SK-MEL-5 (cell line): ENCODE measurements around the gene PELO. TPM values are rescaled to one million over a fixed set of nuclear protein-coding genes. Genes with fewer than 3 reads are reported as not detected.

Experiments
- DNase-seq: peaks from one replicate; pipeline ENCODE4 v3.0.0-alpha.2; 2016; ENCODE audit warnings: low read depth, low spot score
- in situ Hi-C: cut with HindIII; loops from 2 replicates; pipeline ENCODE4 v1.10.0; 2016; ENCODE audit warnings: low sequenced_read_pairs, high pct_unique_total_duplicates, low pct_unique_long_range_greater_than_20kb
- total RNA-seq: library from RNA; depleted of rRNA; stranded (reverse); fragments of >200 nt; shearing (Covaris generic); gene quantifications from 2 replicates; pipeline ENCODE4 v1.2.3, GENCODE V29; 2014

The PELO gene
- total RNA-seq, 1 experiment from 2014 or later, result 22.8 TPM

DNA sequence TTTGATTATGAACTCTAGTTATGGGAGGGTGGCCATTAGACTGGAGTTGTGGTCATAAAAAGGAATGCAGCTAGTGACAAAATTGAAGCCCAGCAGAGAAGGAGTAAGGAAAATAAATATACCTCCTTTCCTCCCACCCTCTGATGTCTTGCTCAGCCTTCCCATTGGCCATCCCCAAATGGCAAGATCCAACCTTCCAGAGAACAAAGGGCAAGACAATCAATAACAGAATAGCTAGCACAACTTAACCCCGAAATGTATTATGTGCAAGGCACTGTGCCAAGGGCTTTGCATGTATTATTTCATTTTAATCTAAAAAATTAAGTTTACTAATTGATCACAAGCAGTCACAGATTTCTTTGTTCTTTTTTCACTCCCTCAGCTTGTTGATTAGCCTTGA lies 3.6 kb downstream of the PELO start:
- in situ Hi-C loops, result no loop called here
- no peak for DNase-seq

DNA sequence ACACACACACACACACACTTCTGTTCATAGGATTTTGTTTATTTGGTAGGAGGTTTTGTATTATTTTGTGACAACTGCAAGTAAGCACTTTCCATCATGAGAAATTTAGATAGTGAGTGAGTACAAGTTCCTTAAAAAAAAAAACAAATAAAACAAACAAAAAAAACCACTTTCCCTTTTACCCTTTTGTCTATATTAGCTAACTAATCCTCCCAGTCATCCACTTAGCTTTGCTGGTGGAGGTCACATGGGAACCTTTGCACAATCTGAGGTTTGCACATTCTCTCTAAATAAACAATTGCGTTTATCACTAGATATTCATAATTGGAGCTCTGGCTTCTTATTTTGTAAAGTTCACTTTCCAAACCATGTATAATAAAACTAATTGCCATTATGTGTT lies 6.8 kb downstream of the PELO start:
- DNase-seq, result no peak
- in situ Hi-C loops, result no loop called here

DNA sequence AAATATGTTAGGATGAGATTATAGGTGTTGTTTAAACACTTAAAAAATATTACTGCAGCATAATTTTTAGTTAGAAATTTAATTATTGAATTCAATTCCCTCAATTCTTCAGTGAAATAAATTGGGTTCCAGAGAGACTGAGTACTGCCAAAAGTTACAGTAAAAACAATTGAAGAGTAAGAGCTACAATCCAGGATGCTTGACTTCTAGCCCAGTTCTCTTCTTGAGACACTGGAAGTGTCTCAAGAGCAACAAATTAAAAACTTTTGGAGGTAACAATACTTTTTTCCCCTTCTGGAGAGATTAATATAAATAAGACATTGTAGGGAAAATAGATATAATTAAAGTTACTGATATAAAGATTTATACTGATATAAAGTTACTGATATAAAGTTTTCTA lies 8.3 kb downstream of the PELO start:
- DNase-seq, result no peak
- in situ Hi-C loops, result no loop called here

DNA sequence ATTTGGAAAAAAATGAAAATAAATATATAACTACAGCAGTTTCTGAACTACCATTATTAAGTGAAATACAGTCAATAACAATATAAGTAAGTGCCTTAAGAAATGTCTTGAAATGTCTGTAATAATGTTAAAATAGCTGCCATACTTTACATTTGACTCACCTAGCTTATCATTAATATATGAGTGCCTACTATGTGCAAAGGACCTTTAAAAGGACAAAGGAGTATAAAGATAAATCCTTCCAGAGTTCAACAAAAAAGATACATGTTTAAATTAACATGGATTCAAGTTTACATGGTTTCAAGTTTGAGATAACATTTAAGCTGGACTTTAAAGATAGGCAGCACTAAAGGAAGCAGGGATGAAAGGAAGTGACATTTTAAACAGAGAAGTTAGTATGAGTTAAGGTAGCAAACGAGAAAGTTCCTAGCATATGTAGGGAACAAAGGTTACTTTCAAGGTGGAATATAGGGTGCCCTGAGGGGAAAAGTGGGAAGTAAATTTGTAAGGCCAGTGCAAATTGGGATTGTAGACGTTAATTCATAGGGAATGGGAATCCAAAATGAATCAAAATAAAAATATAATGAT lies 8.9 kb downstream of the PELO start:
- in situ Hi-C loops, result no loop called here
- DNase-seq, result no peak

DNA sequence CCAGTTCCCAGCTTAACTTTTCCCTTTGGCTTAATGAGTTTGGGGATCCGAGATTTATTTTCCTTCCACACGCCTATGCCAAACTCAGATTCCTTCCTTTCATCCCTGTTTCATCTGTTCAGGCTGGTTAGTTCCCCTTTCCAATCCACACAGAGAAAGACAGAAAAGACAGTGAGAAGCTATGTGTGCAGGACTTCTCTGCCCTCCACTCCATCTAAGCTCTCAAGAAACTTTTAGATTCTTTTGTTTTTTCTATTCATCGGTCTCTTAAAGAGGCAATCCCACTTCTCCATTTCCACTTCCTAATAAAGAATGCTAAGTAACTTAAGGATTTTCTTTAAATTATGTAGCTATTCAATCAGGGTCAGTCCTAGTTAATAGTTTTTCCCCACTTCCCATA lies 11.2 kb downstream of the PELO start:
- DNase-seq, result no peak
- in situ Hi-C loops, result no loop called here

DNA sequence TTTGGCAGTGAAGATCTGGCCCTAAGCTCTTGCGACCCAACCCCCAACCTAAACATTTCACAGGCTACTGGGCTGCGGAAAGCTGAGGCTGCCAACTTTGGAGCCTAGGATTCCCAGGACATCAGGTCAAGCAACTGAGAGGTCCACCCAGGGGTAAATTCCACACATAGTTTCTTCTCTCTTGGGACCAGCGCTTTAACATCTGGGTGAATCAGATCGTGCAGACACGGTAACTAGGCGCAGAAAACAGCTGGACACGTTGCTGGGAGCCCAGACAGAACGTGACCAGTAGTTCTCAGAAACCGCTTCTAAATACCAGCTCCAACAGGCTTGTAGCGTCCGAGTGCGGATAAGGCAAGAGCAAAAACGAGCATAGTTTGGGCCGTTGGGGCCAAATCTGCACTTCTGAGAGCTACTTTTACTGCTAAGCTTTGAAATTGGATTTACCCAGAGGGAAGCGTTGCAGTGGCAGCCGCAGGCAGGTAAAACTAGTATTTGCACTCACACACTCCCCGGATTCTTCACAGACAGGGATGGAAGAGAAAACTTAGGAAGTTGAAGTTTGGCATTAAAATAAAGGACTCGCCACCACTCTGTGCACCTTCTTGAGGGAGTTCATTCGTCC lies 11.8 kb downstream of the PELO start:
- DNase-seq, result peak; percentile 47
- in situ Hi-C loops, result no loop called here

DNA sequence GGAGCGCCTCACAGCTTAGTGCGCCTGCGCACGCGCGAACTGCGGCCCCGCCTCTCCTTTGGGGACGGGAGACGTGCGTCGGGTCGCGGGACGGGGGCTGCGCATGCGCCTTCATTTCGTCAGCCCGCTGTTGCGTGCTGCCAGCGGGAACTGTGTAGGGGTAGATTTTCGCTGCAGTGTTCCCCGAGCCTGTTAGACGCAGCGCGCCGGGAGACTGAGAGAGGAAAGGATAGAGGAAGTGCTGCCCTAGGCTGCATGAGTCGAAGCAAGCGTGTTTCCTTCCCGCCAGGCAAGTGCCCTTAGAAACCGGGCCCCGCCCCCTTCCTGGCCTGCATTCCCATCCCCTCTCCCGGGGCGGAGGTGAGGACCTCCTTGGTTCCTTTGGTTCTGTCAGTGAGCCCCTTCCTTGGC lies 12.3 kb downstream of the PELO start:
- DNase-seq, result peak; percentile 93
- in situ Hi-C loops, result no loop called here

DNA sequence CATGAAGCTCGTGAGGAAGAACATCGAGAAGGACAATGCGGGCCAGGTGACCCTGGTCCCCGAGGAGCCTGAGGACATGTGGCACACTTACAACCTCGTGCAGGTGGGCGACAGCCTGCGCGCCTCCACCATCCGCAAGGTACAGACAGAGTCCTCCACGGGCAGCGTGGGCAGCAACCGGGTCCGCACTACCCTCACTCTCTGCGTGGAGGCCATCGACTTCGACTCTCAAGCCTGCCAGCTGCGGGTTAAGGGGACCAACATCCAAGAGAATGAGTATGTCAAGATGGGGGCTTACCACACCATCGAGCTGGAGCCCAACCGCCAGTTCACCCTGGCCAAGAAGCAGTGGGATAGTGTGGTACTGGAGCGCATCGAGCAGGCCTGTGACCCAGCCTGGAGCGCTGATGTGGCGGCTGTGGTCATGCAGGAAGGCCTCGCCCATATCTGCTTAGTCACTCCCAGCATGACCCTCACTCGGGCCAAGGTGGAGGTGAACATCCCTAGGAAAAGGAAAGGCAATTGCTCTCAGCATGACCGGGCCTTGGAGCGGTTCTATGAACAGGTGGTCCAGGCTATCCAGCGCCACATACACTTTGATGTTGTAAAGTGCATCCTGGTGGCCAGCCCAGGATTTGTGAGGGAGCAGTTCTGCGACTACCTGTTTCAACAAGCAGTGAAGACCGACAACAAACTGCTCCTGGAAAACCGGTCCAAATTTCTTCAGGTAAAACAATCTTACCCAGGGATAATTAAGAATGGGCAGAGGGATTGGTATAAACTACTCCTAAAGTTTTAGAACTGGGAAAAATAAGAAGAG lies 12.9 kb downstream of the PELO start:
- in situ Hi-C loops, result no loop called here
- DNase-seq, result peak; percentile 41

DNA sequence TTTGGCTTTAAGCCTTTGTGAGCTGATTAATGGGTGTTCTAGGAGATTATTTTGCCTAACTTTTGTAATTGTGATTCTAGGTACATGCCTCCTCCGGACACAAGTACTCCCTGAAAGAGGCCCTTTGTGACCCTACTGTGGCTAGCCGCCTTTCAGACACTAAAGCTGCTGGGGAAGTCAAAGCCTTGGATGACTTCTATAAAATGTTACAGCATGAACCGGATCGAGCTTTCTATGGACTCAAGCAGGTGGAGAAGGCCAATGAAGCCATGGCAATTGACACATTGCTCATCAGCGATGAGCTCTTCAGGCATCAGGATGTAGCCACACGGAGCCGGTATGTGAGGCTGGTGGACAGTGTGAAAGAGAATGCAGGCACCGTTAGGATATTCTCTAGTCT lies 13.6 kb downstream of the PELO start:
- in situ Hi-C loops, result no loop called here
- peak; percentile 16 for DNase-seq

DNA sequence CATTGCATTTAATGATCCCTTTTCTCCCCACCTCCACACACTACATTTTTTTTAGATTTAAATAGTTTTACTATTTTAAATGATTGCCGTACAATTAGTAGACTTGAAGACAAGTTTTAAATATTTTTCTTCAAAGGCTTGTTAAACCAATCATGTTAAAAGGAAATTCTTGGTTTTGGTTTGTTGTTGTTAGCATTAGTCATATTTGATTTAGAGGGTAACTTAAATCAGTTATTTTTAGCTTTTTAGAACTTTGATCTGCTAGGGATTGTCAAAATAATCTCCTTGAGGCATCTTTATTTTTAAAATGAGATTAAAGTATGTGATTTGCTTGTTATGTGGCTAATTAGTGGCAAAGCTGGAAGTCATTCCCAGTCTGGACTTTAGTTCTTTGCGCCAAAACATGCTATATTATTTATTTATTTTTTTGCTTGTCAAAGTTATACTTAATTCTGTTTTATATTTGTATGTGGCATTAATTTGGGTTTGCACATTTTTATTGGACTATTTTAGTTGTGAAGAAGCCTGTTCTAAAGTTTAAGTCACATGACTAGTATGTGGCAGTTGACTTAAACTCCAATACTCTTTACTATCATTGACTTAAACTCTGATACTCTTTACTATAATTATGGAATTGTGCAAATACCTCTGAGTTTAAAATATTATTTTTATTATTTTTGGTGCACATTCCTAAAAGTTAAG lies 14.7 kb downstream of the PELO start:
- in situ Hi-C loops, result no loop called here

DNA sequence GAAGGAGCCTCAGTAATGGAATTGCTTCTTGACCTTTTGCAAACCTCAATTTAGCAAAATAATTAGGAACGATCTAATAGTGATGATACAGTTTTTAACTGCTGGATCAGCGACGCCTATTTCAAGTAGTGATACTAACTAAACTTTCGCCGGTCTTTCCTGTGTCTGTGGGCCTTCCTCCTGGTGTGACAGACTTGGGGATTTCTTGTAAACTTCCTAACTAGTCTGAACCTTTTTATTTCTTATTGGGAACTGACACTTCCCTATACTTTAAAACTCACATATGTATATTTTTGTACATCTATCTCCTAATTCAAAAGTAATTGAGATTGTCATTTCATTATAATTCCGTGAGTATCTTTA lies 15.2 kb downstream of the PELO start:
- in situ Hi-C loops, result no loop called here
- DNase-seq, result no peak

More for the DNA sequence above, 14.7 kb downstream of the PELO start:
- no peak for DNase-seq

DNA sequence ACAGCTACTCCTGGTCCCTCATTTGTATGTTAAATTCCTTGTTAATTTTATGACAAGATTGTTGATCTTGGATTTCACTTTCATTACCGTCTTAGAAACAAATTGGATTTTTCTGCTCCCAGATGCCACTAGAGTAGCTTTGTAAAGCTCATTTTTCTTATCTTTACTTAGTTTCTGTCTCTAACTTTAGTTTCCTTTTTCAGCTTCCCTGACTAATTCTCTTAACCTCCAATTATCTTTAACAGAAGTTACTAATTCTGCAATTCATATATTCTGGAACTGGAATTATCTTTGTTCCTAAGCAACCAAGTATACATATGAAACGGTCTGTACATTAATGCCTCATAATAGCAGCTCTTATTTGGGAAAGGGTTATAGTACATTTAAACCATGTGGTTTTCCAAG lies 16.7 kb downstream of the PELO start:
- in situ Hi-C loops, result no loop called here

DNA sequence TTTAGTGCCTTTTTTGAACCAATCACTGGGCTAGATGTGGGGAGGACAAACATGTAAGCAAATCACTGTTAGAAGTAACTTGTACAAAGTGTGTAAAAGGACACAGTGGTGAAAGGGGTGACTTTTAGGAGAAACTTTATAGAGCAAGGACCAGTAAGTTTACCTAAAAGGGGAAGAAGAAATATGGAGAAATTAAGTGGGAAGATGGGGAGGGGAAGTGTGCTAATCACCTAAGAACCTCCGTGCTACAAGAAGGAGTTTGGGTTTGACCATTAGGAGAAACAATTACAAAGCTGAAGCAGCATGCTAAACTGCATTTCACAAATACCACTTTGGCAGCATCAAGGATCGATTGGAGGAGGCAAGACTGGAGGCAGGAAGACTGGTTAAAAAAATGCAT lies 17.3 kb downstream of the PELO start:
- in situ Hi-C loops, result no loop called here
- no peak for DNase-seq

More for the DNA sequence above, 16.7 kb downstream of the PELO start:
- DNase-seq, result no peak

DNA sequence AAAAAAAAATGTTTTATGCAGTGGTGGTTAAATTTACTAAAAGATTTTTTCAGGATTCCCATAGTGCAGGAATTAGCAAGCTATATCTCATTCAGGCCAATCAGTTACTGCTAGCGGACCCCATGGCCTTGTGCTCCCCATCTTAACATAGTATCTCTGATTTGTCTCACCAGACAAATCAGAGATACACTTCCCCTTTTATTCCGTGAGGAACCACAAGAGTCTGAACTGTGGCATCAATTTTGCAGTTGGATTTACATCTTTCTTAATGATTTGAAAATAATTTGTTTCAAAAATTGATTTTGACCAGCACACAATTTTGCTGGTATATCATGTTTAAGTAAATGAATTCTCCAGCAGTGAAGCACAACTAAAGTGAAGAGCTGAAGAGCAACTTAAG lies 17.9 kb downstream of the PELO start:
- DNase-seq, result no peak
- in situ Hi-C loops, result no loop called here

DNA sequence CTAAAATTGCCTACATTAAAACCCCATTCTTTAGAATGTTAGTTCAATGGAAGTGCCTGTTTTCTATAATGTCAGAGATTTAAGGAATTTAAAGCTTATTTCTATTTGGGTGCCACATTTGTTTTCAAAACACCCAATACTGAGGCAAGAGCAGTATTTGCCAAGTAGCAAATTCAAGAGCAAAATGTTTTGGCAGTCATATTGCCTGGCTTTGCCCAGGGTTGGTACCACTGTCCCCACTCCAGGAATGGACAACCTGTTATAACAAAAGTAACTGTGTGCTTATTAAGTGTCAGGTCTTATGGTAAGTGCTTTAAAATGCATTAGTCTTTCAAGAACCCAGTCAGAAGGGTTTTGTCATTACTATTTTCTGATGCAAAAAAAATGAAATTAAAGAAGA lies 19.3 kb downstream of the PELO start:
- in situ Hi-C loops, result no loop called here
- DNase-seq, result no peak

DNA sequence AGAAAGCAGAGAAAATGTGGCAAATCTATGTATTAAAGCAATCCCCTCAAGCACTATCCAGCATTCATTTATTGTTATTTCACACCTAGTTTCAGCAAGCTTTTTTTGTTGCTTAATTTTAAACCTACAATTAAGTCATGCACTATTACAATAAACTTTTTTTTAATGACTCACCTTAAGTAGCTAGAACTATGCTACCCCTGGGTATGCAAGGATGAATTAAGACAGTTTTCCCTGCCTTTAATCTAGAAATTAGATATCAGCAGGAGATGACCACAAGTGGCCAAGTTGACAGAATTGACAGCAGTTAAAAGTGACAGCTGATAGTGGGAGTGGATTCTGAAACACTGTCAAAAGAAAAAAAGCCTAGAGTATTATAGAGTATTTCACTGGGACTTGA lies 20.0 kb downstream of the PELO start:
- in situ Hi-C loops, result no loop called here
- DNase-seq, result no peak

DNA sequence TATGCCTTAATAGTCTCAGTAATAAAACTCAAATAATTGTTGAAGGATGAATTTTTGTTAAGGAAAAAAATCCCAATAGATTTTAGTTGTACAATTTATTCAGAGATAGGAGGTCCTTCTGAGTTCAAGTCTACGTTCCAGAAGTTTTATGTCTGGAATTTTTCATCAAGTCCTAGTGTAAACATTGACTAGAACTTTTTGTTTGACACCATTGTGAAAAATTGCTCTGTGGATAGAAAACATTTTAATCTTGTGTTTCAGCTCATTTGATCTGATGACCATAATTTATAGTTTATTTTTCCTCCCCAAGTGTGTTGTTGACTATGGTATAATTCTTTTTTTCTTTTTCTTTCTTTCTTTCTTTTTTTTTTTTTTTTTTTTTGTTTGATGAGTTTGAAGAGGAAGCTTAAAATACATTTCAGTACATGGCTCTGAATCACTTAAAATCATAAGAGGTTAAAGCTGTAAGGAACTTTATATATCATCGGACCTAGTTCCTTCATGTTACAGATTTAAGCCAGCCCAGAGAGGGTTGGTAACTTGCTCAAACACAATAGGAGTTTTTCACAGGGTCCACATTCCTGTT lies 20.7 kb downstream of the PELO start:
- in situ Hi-C loops, result no loop called here
- DNase-seq, result no peak

DNA sequence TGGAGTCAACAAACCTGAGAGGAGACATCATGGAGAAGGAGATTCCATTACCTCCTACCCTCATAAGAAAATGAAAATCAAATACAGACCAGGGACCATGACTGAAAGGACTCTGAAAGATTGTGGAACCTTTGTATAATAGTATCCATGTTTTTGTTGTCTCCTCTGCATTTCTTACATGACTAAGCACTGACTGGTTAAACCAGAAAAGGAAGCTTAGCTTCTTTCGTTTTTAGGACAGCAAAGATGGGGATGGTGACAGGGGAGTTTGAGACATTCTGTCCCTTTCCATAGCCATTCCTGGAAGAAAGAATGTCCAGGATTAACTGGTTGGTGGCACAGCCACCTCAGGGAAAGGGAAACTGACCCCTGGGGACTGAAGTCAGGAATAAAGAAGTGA lies 22.2 kb downstream of the PELO start:
- DNase-seq, result no peak
- in situ Hi-C loops, result no loop called here
